ENCODE data around the gene RFXAP. TPM values are rescaled to one million over a fixed set of nuclear protein-coding genes. Genes with fewer than 3 reads are reported as not detected.

Gene RFXAP
- total RNA-seq, 2 experiments from 2014 or later = 14.1 to 15.4 TPM

- intact Hi-C loops (cut with micrococcal nuclease) = no loop called here
- DNase-seq (no peak), ATAC-seq (peak; percentile 58)
- Mint-ChIP-seq H3K4me1 (ENCODE audit: low read depth) (no peaks in the 10 kb centered on the region), H3K36me3 (ENCODE audit: low read depth) (no peaks in the 10 kb centered on the region), H3K4me3 (no peak overlapping the region), H3K27ac (no peak overlapping the region), H3K27me3 (peaks cover 8% of the 10 kb centered on the region), H3K9me3 (no peaks in the 10 kb centered on the region)
- CTCF ChIA-PET = no interaction called here
- POLR2A ChIA-PET = no interaction called here
- no peak for TF ChIP-seq CTCF (IDR thresholded peaks at IDR 0.05)
These were observed 30.0 kb upstream of the RFXAP start for GRCh38 chr13:36789061-36789460.

- POLR2A ChIA-PET = no interaction called here
- CTCF ChIA-PET = interaction anchor here (1.1 kb wide), 1 partner anchor 9 kb away, joined by 3 read pairs; no protein-coding TSS in a partner anchor
- intact Hi-C loops (cut with micrococcal nuclease) = no loop called here
These were observed 29.3 kb upstream of the RFXAP start for GRCh38 chr13:36789730-36790129.

GRCh38 chr13:36794706-36795105 is 24.3 kb upstream of the RFXAP start:
- POLR2A ChIA-PET = no interaction called here
- DNase-seq = no peak
- no peaks in the 10 kb centered on the region for H3K4me1 Mint-ChIP-seq (ENCODE audit: low read depth)

More at GRCh38 chr13:36789730-36790129, 29.3 kb upstream of the RFXAP start:
- no peak for DNase-seq
- Mint-ChIP-seq H3K36me3 (ENCODE audit: low read depth) (no peaks in the 10 kb centered on the region), H3K4me3 (no peak overlapping the region), H3K9me3 (no peaks in the 10 kb centered on the region), H3K27me3 (peaks cover 8% of the 10 kb centered on the region), H3K4me1 (ENCODE audit: low read depth) (no peaks in the 10 kb centered on the region), H3K27ac (no peak overlapping the region)
- TF ChIP-seq CTCF (IDR thresholded peaks at IDR 0.05) = no peak
- ATAC-seq = no peak

GRCh38 chr13:36795463-36795862 is 23.6 kb upstream of the RFXAP start:
- ChIA-PET POLR2A (no interaction called here), CTCF (no interaction called here)
- Mint-ChIP-seq H3K4me3 (no peak overlapping the region), H3K4me1 (ENCODE audit: low read depth) (no peaks in the 10 kb centered on the region), H3K9me3 (no peaks in the 10 kb centered on the region), H3K27me3 (peaks cover 9% of the 10 kb centered on the region), H3K36me3 (ENCODE audit: low read depth) (no peaks in the 10 kb centered on the region), H3K27ac (no peak overlapping the region)
- no peak for TF ChIP-seq CTCF (IDR thresholded peaks at IDR 0.05)
- no peak for ATAC-seq
- intact Hi-C loops (cut with micrococcal nuclease) = no loop called here
- DNase-seq = no peak

More at GRCh38 chr13:36794706-36795105, 24.3 kb upstream of the RFXAP start:
- no peaks in the 10 kb centered on the region for H3K9me3 Mint-ChIP-seq
- H3K4me3 Mint-ChIP-seq = no peak overlapping the region
- TF ChIP-seq CTCF (IDR thresholded peaks at IDR 0.05) = no peak
- intact Hi-C loops (cut with micrococcal nuclease) = no loop called here
- H3K27ac Mint-ChIP-seq = no peak overlapping the region
- H3K27me3 Mint-ChIP-seq = peaks cover 6% of the 10 kb centered on the region
- CTCF ChIA-PET = no interaction called here
- no peaks in the 10 kb centered on the region for H3K36me3 Mint-ChIP-seq (ENCODE audit: low read depth)
- no peak for ATAC-seq

GRCh38 chr13:36796052-36796451 is 23.0 kb upstream of the RFXAP start:
- Mint-ChIP-seq H3K4me3 (no peak overlapping the region), H3K9me3 (no peaks in the 10 kb centered on the region), H3K27ac (no peak overlapping the region), H3K4me1 (ENCODE audit: low read depth) (no peaks in the 10 kb centered on the region), H3K36me3 (ENCODE audit: low read depth) (no peaks in the 10 kb centered on the region), H3K27me3 (peaks cover 11% of the 10 kb centered on the region)
- intact Hi-C loops (cut with micrococcal nuclease) = no loop called here
- CTCF ChIA-PET = no interaction called here
- POLR2A ChIA-PET = no interaction called here
- DNase-seq (no peak), ATAC-seq (no peak)
- no peak for TF ChIP-seq CTCF (IDR thresholded peaks at IDR 0.05)
